ENCODE measurements around the gene CACNA1C.

GRCh38 chr12:2461645-2462044, 408.9 kb downstream of the CACNA1C start:
- TF ChIP-seq, protein P1, sequence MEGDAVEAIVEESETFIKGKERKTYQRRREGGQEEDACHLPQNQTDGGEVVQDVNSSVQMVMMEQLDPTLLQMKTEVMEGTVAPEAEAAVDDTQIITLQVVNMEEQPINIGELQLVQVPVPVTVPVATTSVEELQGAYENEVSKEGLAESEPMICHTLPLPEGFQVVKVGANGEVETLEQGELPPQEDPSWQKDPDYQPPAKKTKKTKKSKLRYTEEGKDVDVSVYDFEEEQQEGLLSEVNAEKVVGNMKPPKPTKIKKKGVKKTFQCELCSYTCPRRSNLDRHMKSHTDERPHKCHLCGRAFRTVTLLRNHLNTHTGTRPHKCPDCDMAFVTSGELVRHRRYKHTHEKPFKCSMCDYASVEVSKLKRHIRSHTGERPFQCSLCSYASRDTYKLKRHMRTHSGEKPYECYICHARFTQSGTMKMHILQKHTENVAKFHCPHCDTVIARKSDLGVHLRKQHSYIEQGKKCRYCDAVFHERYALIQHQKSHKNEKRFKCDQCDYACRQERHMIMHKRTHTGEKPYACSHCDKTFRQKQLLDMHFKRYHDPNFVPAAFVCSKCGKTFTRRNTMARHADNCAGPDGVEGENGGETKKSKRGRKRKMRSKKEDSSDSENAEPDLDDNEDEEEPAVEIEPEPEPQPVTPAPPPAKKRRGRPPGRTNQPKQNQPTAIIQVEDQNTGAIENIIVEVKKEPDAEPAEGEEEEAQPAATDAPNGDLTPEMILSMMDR (IDR thresholded peaks at IDR 0.05), result no peak
- TF ChIP-seq POLR2A (IDR thresholded peaks at IDR 0.05) (no peak), POLR2AphosphoS5 (IDR thresholded peaks at IDR 0.05) (no peak)
